NCI-H82 (cell line): Measurements from ENCODE around the gene DCAF4.

Source experiments
- DNase-seq: peaks from one replicate; lab custom pipeline; 2025; lab: John Stamatoyannopoulos, UW

The DCAF4 gene

DNA sequence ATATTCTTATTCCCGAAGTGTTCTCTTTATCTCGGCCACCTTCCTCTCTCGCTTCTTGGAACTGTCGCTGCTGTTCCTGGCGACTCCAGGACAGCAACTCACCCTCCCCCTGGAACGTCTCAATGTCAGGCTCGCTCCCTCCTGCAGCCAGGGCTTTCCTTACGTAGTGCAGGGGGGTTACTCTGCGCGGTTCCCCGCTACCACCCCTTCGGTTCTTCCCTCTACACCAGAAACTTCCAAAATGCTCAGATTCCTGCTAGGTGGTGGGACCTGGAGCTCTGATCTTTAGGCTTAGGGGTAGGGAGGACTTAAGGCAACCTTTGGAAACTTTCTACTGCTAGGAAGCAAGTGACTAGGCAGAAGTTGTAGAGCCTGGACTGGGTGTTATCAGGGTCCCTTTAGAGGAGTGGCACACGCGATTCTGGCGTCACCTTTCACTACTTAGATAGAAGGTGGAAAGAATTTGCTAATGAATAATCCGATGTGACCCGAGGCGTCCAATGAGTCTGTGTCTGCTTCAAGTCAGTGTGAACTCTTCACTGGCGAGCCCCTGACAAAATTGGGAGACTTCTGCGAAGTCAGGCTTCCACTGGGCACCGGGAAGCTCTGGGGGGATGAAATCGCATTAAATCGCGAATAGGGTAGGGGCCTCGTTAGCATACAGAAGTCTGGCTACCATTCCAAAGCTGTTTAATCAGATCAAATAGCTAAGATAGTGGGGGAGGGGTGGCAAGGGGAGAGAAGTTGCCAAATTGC lies 31.5 kb upstream of the DCAF4 start:
- peak; percentile 90 for DNase-seq

DNA sequence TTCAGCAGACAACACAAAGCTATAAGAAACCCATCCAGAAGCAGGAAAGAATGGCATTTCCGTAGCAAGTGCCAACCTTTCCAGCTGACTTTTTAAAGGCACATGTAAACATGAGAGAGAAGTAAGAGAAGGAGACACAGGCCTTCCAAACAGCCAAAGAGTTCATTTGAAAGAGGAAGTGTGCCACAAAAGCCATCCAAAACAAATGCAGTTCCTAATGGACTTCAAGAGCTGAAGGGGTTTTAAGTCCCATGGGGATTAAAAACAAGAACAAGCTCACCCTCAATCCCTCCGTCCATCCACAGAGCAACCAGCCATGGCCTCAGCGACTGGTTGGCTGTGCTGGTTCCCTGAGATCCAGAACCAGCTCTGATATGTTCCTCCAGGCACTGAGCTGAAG lies 27.8 kb upstream of the DCAF4 start:
- no peak for DNase-seq

GRCh38 chr14:72901361-72901760 lies 24.9 kb upstream of the DCAF4 start:
- DNase-seq, result no peak

GRCh38 chr14:72902801-72903530 lies 23.3 kb upstream of the DCAF4 start:
- DNase-seq, result no peak

DNA sequence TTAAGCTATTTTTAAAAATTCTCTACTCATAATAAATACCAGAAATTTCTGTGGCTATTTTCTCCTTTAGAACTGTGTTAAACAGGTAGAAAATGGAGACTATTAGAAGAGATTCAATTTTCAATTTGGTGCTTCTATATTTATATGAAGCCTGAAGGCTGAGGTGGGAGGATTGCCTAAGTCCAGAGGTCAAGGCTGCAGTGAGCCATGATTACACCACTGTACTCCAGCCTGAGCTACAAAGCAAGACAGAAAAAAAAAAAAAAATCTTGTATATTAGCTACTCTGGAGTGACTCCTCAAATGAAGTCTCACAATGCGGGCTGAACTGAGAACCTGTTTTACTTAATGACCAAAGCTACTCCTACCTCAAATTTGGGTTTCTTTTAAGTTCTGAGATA lies 22.5 kb upstream of the DCAF4 start:
- no peak for DNase-seq

- DNase-seq, result no peak
These were observed 22.0 kb upstream of the DCAF4 start for GRCh38 chr14:72904218-72904617.

DNA sequence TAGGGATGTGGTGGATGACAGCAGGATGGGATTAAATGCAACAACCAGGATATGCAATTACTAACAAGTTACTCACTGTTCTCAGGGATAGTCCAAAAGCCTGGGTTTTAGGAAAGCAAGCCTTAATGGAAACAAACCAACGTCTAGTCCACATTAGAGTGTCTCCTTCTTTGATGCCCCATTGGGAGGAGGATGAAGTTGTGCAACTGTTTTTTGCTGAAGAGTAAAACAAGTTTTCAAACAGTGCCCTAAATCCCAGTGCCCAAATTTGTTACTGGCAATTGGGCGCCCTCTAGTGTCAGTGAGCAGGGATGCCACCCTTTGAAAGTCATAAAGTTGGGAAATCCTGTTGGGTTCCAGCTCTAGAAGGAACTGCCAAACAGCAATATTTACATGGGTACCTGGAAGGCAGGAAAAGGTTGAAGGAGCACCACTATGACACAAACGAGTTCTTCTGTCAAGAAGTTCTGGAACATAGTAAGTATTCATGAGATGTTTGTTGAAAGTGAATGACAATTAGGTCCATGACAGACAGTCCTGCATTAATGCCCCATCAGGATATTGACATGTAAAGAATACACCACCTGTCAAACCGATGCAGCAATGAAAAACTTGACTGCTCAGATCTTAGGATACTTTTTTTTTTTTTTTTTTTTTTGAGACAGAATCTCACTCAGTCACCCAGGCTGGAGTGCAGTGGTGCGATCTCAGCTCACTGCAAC lies 21.3 kb upstream of the DCAF4 start:
- peak; percentile 71 for DNase-seq

- no peak for DNase-seq
These were observed 19.9 kb upstream of the DCAF4 start for GRCh38 chr14:72906316-72906715.

DNA sequence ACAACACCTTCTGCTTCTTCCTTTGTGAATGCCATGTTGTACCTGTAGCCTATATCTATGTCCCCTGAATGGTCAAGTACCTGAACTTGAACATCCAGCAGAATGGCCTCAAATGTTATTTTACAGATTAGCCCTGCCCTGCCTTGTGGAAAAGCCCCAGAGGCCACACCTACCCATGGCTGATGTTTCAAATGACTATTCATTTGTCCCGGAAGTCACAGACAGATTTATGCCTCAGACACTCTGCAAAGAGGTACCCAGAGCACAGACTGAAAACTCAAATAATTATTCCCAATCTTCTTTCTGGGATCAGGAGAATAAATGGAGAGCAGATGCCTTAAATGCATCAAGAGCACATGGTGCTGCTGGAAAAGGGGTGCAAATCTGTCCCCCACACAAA lies 19.4 kb upstream of the DCAF4 start:
- DNase-seq, result no peak

DNA sequence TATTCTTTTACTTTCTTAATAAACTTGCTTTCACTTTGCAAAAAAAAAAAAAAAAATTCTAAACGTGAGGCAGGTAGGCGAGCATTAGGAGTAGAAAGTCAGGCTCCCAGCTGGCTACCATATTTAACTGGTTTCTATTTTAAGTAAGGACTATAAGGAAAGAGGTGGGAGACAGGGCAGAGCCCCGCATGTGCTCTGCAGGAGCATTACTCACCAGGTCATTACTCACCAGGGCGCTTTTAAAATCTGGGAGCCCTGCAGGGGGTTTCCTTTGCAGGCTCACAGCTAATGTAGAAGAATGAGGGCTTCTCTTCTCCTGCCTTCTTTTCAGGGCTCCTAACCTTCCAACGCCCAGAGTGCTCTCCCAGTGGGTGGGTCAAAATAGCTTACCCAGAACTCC lies 18.4 kb upstream of the DCAF4 start:
- no peak for DNase-seq

DNA sequence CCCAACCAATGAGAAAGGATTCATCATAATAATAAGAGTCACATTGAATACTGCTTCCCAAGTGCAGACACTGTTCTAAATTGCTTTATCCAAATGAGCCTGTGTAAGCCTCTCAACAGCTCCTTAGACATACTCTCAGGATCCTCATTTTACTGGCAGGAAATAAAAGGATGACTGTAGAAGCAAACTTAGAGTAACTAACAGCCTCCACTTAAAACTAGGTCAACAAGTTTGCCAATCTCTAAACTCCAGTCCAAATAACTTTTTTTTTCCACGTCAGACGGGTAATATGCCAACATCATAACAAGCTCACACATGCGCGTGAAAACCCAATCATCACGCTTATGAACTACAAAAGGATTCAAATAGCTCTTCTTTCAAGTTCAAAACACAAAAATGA lies 17.1 kb upstream of the DCAF4 start:
- DNase-seq, result no peak

- DNase-seq, result no peak
These were observed 12.5 kb upstream of the DCAF4 start for GRCh38 chr14:72913809-72914208.

DNA sequence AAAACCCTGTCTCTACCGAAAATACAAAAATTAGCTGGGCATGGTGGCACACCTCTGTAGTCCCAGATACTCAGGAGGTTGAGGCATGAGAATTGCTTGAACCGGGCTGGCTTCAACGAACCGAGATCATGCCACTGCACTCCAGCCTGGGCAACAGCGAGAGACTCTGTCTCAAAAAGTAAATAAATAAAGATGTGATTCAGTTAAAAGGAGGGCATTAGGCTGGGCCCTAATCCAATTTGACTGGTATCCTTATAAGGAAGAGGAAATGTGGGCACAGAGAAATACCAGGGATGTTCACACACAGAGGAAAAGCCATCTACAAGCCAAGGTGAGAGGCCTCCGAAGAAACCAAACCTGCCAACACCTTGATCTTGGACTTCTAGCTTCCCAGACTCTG lies 10.1 kb upstream of the DCAF4 start:
- DNase-seq, result peak; percentile 19

DNA sequence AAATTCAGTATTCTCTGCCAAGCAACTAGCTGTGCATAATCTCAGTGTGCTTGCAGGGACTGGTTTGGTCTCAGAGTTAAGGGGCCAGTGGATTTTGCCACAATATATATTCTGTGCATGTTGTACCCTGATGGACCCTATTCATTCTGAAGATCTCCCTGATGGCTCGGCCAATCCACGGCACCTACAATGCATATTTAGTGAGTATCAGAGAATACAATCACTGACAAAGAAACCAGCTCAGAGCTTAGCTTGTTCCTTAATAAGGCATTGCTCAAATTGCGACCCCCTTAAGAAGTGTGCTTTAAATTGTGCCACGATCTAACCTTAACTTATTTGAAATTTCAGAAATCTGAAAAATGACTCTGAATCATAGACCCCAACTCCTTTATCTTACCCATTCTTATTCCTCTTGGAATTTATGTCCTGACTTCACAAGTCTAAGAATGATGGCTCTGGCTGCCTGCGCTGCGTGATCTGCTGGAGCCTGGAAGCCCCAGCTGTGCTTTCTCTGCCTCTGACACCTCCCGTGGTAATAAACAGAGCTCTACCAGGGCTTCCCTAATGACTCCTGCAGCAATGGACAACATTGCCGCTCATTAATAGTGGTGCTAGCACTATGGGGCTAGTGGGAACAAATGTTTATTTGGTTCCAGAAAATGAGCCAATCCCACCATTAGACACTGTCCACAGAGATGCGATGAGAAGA lies 9.0 kb upstream of the DCAF4 start:
- no peak for DNase-seq

DNA sequence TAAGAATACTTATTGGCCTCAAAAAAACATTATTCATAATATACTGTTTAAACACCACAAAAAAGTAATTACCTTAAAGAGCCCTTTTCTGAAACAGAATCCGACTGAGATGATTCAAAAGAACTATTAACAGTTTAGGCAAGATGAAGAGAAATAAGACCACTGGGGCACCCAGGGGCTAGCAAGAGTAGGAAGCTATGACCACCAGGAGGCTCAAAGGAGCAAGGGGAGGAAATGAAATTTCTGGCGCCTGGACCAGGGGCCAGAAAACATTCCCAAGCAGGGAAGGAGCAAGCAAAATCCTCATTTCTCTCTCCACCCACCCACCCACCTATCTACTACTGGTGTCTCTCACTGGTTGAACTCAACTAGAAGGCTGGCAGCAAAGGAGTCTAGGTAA lies 6.3 kb upstream of the DCAF4 start:
- no peak for DNase-seq

- DNase-seq, result no peak
These were observed 4.9 kb upstream of the DCAF4 start for GRCh38 chr14:72921396-72921795.

DNA sequence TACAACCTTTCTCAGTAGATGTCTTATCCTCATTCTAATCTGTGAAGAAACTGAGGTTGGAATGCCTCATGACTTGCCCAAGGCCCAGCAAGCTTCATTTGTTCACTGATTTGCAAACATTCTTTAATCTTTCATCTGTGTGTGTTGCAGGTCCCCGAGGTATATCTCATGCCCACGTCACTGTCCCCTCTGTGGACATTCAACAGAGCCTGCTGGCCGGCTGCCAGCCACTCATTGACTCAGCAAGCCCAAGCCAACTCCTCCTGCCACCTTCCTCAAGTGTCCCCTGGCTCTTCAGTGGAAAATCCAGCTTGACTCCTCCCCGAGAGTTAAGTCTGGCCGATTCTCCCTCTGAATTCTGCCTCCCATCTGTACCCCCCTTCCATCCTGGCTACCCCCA lies 1.9 kb upstream of the DCAF4 start:
- DNase-seq, result no peak

DNA sequence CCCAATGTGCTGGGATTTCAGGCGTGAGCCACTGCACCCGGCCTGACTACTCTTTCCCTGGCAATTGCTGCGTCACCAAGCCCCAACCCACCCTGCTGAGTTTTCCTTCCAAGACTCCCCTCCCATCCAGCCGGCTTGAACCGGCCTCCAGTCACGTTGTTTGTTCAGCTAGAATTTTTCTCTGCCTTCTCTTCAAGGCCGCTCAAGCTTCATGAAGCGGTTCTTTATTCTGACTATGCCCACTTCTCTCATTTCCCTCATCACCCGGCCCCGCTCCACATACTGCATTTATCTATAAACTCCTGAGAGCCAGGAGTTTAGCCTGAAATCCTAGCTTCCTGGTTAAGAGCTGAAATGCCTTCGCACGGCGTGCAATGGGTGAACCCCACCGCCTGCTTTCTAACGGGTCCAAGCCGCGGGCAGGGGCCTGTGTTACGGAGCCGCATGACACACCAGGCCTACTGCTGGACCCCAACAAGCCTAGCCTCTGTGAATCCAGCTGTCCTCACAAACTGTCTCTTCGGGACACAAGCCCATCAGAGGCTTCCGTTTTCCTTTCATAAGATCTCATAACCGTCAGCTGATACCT lies 999 bp upstream of the DCAF4 start:
- DNase-seq, result no peak

GRCh38 chr14:72925815-72926291 lies 411 bp upstream of the DCAF4 start:
- DNase-seq, result no peak

GRCh38 chr14:72928872-72929271 lies 2.6 kb downstream of the DCAF4 start:
- no peak for DNase-seq

- no peak for DNase-seq
These were observed 3.2 kb downstream of the DCAF4 start for GRCh38 chr14:72929316-72930080.
